AG20443 (cell line): Measurements from ENCODE around the gene SPATA19.
"Not testable (repeated sequence)": the region's sequence is repeated elsewhere in the genome, so short reads cannot be mapped to it uniquely, and the experiment has no call there.

ENCODE experiments used
- DNase-seq: peaks from one replicate; pipeline ENCODE4 v3.0.0; 2012; ENCODE audit warnings: low spot score, mixed read lengths

SPATA19 gene, protein sequence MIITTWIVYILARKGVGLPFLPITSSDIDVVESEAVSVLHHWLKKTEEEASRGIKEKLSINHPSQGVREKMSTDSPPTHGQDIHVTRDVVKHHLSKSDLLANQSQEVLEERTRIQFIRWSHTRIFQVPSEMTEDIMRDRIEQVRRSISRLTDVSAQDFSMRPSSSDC

DNA sequence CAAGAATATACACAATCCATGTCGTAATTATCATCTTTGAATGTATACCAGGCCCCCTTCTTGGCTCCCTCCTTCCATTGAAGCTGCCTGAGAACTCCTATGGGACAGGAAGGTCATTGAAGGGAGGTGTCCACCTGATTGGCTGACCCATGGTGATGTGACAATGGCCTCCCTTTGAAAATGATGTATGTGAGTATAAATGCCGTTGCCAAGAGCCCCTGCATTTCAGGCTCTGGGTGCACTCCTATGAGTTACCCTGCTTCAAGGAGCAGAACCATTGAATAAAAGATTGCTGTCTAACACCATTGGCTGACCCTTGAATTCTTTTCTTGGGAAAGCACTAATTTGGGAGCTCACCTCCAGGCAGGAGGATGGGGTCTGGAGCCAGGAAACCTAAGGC lies at the start of gene SPATA19:
Gene SPATA19, minus strand, starts transcription at position 101 of the 400 bp plus-strand sequence. Its CDS starts 67 bp downstream, at position 34.
- no peak for DNase-seq

- peak; percentile 59 for DNase-seq
Observed at GRCh38 chr11:133895061-133895479, 49.8 kb upstream of the SPATA19 start.

DNA sequence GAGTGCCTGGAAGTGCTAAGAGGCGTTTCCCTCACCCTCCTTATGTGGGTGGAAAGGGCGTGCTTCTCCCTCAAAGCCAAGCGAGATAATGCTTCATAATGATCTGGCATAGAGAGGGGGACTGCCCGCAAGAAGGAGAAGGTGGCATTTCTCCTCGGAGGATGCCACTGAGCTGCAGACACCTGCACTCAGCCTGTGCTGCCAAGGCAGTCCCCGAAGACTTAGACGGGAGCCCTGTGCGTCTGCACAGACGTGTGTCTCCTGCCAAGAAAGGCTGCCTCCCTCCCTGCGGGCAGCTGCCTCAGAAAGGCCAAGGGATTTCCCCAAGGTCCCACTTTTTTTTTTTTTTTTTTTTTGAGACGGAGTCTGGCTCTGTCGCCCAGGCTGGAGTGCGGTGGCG lies 48.1 kb upstream of the SPATA19 start:
- no peak for DNase-seq

- no peak for DNase-seq
Observed at GRCh38 chr11:133892584-133893380, 47.5 kb upstream of the SPATA19 start.

DNA sequence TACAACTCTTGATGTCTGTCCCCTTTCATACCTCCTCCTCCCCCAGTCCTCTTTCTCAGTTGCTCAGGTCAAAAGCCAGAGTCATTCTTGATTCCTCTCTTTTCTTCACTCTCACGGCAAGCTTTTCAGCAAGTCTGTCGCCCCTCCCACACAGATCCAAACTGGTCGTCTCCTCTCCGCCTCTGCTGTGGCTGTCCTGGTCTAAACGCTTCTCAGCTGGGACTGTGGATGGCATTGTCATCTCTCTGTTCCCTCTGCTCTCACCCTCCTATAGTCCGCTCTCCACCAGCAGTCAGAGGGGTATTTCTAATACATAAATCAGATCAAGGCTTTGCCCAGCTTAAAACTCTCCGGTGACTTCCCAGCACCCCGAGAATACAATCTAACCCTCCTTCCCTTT lies 46.8 kb upstream of the SPATA19 start:
- no peak for DNase-seq

DNA sequence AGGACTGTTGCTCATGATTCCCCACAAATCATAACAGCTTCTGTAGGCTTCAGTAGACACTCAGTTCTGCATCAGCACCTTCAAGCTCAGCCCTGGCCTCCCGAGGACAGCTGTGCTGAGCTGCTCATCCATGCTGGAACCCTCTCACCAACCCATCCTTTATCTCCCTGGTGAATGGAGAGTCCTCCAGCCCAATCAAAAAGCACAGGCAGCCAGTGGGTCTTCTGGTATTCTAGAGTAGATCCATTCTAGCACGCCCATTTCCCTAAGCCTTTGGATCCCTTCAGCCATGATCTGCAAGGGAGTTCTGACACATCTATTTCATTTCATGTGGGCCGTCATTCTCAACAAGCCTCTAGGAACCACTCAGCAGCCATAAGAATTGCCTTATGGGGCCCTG lies 44.6 kb upstream of the SPATA19 start:
- no peak for DNase-seq

DNA sequence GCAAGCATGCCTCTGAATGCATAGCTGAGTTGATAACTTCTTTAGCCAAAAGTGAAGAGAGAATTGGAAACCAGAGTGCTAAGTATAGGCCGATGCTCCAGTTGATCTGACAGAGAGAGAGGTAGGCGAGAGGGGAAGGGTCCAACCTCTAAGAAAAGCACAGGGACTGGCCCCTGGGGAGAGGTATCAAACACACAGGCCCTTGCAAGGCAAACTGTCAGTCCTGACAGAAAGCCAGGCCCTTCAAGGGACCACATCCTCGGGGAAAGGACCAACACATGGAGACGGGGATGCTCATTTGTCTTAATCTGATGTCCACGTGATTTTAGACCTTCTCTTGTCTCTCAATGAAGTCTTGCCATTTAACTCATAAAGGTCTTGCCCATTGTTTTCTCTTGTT lies 43.9 kb upstream of the SPATA19 start:
- no peak for DNase-seq

- no peak for DNase-seq
Observed at GRCh38 chr11:133887692-133888332, 42.5 kb upstream of the SPATA19 start.

DNA sequence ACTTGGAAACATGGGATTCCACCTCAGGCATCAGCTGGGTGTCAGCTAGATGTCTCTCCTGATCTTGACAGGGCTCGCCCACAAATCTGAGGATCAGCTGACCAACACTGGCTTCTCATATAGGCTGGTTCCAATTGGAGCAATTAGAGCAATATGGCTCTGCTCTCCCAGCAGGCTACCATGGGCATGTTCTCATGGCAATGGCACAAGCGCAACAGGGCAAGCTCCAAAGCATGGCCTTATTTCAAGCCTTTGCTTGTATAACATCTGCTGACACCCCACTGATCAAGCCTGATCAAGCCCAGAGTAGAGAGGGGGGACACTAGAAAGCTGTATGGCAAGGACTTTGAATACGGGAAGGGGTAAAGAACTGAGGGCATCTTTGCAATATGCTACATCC lies 40.7 kb upstream of the SPATA19 start:
- DNase-seq, result no peak

DNA sequence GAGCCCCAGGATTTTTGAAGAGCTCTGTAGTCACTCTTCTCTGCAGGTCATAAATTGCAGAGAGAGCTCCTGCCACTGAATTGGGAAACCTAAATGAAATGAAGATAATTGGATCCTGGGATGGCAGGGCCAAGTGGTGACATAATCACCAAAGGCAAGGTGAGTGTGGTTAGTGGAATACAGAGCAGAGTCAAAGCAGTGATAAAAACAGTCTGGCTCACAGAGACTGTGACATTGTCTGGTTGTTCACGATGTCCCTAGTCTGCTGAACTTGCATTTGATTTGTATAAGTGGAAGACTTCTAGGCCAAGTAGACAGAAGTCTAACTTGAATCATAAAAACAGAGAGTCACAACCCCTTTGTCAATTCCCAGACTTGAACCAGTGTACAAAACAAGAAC lies 26.8 kb upstream of the SPATA19 start:
- no peak for DNase-seq

DNA sequence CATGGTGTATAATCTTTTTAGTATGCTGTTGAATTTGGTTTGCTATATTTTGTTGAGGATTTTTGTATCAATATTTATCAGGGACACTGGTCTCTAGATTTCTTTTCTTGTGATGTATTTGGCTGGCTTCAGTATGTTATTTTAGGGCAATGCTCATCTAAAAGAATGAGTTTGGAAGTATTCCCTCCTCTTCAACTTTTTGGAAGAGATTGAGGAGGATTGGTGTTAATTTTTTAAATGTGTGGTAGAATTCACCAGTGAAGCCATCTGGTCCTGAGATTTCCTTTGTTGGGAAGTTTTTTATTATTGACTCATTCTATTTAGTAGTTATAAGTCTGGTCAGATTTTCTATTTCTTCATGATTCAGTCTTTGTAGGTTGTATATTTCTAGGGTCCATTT lies 22.1 kb upstream of the SPATA19 start:
- DNase-seq, result no peak

DNA sequence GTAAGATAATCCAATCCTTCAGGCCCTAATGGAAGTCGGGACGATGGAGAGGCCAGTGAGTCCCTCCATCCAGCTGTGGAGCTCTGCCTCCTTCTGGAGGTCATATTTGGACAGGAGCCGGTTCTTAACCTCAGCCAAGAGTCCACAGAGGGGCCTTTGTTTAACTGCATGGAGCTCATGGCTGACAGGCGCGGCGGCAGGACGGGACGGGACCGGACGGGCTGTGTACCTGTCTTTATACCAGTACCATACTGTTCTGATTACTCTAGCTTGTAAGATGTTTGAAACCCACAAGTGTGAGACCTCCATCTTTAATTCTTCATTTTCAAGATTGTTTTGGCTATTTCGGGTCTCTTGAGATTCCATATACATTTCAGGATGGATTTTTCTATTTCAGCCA lies 20.2 kb upstream of the SPATA19 start:
- DNase-seq, result no peak

DNA sequence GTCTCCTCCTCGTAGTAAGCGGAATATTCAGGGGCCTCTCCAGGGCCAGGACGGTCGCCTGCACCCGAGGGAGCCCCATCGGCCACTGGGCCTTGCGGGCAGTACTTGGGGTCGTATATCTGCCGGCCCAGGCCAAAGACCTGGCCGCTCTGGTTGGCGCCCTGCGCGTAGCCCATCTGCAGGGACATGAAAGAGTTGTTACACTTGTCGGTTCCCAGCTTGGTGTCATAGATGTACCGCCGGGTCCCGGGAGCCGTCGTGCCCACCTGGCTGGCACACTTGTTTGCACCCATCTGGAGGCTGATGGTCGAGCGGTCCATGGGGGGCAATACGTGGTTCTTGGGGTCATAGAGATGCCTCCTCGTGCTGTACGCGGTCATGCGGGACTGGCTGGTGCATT lies 19.4 kb upstream of the SPATA19 start:
- no peak for DNase-seq

GRCh38 chr11:133860151-133860550 lies 14.8 kb upstream of the SPATA19 start:
- no peak for DNase-seq

GRCh38 chr11:133854330-133854960 lies 9.1 kb upstream of the SPATA19 start:
- not testable (repeated sequence) for DNase-seq

GRCh38 chr11:133844217-133844616 lies 1.1 kb downstream of the SPATA19 start:
- DNase-seq, result no peak

- DNase-seq, result no peak
Observed at GRCh38 chr11:133843454-133843987, 1.8 kb downstream of the SPATA19 start.

DNA sequence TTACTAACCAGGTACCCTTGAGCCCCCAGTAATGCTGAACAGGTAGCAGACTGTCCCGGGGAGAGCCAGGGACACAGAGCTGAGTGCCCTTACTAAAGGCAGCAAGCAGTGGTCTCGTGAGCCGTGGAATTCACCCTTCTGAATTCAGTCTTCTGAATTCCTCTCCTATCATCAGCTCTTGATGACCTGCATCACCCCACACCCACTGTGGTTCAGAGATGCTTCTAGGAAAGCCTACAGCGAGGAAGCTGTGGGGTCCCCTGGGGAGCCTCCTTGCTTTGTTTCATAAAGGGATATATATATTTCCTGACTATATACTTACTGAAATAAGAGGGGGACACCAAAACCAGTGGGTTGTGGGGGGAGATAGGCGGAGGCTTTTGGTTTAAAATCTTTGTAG lies 2.6 kb downstream of the SPATA19 start:
- DNase-seq, result no peak

- DNase-seq, result no peak
Observed at GRCh38 chr11:133842053-133842452, 3.3 kb downstream of the SPATA19 start.

- no peak for DNase-seq
Observed at GRCh38 chr11:133841279-133842043, 3.9 kb downstream of the SPATA19 start.

GRCh38 chr11:133840479-133840941 lies 4.8 kb downstream of the SPATA19 start:
- peak; percentile 2 for DNase-seq
